GM20431 (cell line): ENCODE results near the gene SAP30BP.

Experiments
- in situ Hi-C: fragments of 300-500 bp; cut with MseI, MboI; formaldehyde crosslinking; loops from one replicate; pipeline ENCODE4 v1.15.0; 2020; ENCODE audit warnings: low sequenced_read_pairs; ENCODE audit not compliant: unreplicated experiment

The SAP30BP gene

DNA sequence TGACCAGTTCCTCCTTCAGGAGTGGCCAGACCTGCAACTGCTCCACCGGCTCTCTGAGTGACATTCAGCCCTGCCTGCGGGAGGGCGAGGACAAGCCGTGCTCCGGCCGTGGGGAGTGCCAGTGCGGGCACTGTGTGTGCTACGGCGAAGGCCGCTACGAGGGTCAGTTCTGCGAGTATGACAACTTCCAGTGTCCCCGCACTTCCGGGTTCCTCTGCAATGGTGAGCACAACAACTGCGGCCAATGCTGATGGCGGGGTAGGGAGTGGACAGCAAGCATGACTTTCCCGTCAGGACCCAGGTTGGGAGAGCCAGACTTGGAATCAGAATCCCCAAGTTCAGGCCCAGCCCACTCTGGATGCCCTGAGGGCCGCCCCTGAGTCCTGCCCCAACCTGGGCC is 66.3 kb downstream of the SAP30BP start:
- in situ Hi-C loops: no loop called here

DNA sequence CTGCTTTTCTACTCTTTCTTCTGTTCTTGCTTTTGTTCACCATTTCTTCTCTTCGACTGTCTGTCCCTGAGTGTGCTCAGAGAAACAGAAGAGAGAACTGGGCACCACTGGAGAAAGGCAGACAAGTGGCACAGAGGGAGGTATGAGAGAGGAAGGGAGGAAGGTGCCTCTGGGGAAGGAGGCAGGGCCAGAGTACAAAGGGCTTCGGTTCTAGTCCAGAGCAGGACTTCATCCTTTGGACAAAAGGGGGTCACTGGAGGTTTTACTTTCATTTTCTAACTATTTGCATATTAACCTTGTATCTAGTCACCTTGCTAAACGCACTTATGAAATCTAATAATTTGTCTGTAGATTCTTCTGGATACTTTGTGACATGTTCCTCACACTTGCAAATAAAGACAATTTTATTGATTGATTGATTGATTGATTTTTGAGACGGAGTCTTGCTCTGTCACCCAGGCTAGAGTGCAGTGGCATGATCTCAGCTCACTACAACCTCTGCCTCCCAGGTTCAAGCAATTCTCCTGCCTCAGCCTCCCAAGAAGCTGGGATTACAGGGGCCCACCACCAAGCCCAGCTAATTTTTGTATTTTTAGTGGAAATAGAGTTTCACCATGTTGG is 67.6 kb downstream of the SAP30BP start:
- in situ Hi-C loops: no loop called here

DNA sequence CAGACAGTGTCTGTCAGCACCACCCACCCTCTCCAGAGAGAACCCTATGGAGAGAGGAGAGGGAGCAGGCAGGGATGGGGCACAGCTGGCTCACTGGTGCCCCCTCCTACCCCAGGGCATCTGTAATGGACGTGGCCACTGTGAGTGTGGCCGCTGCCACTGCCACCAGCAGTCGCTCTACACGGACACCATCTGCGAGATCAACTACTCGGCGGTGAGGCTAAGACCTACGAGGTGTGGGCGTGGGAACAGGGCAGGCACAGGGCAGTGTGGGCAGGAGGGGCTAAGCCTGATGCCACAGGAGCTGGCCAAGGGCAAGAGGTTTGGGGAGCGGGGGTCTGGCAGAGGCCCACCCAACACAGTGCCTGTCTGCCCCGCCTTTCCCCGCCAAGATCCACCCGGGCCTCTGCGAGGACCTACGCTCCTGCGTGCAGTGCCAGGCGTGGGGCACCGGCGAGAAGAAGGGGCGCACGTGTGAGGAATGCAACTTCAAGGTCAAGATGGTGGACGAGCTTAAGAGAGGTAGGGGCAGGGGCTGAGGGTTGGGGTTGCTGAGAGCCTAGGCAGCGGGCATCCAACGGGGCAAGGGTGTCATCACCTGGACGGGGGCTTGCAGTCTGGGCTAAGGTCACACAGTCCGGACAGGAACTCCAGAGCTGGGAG is 69.2 kb downstream of the SAP30BP start:
- in situ Hi-C loops: no loop called here

DNA sequence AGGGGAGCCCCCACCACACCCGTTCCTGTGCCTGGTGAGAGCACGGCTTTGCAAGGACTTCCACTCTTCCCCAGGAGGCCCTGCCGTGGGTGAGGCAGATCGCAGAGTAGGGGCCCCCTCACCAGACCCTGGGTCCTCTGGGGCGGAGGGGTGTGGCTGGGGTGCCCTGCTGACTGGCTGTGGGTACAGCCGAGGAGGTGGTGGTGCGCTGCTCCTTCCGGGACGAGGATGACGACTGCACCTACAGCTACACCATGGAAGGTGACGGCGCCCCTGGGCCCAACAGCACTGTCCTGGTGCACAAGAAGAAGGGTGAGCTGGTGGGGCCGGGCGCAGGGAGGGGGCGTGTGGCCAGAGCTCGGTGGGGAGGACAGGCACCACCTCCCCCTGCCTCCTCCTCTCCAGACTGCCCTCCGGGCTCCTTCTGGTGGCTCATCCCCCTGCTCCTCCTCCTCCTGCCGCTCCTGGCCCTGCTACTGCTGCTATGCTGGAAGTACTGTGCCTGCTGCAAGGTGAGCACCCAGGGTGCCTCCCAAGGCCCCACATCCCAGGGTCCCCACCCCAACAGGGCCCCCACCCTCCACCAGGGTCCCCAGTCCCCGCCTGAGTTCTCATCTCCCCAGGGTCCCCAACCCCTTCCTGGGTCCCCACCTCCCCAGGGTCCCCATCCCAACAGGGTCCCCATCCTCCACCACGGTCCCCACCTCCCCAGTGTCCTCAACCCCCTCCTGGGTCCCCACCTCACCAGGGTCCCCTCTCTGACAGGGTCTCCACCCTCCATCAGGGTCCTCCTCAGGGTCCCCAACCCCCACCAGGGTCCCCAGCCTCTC is 70.2 kb downstream of the SAP30BP start:
- in situ Hi-C loops: no loop called here

DNA sequence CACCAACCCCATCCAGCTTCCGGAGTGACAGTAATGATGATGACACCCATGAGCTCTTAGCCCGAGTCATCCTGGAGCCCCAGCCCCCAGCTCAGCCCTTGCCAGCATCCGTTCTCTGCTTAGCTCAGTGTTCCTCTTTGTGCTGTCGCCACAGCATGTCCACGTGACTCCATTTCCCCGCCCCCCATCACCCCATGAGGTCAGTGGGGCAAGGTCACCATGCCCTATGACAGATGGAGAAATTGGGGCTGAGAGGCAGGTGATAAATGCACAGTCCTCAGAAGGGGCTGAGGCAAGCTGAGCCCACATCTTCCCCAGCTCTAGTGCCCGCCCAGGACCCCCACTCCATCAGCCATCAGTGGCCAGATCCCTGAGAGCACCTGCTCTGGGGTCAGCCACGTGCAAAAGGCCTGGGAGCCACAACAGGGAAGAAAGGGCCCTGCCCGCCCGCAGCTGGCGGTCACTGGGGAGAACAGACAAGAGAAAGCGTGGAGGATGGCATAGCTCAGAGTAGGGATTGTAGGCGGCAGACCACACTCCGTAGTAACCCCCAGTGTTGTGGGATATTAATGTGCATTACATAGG is 71.2 kb downstream of the SAP30BP start:
- in situ Hi-C loops: no loop called here

DNA sequence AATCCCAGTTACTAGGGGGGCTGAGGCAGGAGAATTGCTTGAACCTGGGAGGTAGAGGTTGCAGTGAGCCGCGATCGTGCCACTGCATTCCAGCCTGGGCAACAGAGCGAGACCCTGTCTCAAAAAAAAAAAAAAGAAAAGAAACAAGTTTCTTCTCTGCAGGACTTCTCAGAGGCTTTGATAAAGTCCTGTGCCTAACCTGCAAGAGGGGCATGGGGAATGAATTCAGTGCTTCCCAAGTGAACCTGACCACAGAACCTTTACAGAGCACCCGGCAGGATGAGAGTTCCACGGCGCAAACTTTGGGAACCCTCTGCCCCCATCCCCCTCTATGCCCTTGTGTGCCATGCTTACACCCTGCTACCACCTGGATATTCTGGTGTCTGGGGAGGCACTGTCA is 72.0 kb downstream of the SAP30BP start:
- in situ Hi-C loops: no loop called here

DNA sequence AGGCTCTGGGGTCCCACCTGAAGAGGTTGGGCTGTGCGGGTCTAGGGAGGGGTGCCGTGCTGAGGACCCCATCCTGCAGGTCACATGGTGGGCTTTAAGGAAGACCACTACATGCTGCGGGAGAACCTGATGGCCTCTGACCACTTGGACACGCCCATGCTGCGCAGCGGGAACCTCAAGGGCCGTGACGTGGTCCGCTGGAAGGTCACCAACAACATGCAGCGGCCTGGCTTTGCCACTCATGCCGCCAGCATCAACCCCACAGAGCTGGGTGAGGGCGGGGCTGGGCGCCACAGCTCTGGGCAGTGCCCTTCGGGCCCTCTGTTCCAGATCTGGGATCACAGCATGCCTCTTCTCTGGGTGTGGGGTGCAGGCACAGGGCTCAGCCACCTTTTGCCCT is 72.7 kb downstream of the SAP30BP start:
- in situ Hi-C loops: loop anchor here (10.0 kb wide), 1 partner anchor 65 kb away; no protein-coding TSS in a partner anchor

DNA sequence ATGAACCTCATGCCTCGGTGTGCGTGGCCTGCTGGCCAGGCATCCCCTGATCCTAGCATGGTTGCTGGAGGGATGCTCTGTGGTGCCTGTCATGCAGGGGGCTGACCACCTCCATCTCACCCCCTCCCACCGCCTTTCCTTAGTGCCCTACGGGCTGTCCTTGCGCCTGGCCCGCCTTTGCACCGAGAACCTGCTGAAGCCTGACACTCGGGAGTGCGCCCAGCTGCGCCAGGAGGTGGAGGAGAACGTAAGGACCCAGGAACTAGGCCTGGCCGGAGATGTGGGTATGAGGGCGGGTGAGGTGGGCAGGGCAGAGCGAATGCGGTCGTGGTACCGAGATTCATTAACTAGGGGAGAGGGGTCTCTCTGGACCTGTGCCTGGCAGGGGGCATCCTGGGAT is 73.1 kb downstream of the SAP30BP start:
- in situ Hi-C loops: loop anchor here (10.0 kb wide), 1 partner anchor 65 kb away; no protein-coding TSS in a partner anchor

DNA sequence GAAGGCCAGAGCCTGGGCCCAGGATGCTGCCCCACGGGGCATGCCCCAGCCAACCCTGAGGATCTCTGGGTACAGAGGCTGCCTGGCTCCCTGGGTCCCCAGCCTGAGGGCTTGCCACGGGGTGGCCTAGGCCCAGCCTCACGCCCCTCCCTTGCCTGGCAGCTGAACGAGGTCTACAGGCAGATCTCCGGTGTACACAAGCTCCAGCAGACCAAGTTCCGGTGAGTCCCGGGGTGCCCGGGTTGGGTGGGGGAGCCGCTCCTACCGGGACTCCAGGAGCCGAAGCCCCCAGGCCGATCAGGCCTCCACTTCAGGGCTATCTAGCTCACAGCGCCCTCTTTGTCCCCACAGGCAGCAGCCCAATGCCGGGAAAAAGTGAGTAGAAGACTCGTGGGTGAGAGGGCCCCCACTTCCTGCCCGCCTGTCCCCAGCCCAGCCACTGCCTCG is 73.5 kb downstream of the SAP30BP start:
- in situ Hi-C loops: loop anchor here (10.0 kb wide), 1 partner anchor 66 kb away; no protein-coding TSS in a partner anchor

DNA sequence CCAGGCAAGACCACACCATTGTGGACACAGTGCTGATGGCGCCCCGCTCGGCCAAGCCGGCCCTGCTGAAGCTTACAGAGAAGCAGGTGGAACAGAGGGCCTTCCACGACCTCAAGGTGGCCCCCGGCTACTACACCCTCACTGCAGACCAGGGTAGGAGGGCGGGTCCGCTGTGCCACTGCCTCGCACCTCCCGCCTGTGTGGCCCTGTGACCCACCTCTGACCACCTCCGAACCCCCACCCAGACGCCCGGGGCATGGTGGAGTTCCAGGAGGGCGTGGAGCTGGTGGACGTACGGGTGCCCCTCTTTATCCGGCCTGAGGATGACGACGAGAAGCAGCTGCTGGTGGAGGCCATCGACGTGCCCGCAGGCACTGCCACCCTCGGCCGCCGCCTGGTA is 75.2 kb downstream of the SAP30BP start:
- in situ Hi-C loops: loop anchor here (10.0 kb wide), 1 partner anchor 68 kb away; no protein-coding TSS in a partner anchor

DNA sequence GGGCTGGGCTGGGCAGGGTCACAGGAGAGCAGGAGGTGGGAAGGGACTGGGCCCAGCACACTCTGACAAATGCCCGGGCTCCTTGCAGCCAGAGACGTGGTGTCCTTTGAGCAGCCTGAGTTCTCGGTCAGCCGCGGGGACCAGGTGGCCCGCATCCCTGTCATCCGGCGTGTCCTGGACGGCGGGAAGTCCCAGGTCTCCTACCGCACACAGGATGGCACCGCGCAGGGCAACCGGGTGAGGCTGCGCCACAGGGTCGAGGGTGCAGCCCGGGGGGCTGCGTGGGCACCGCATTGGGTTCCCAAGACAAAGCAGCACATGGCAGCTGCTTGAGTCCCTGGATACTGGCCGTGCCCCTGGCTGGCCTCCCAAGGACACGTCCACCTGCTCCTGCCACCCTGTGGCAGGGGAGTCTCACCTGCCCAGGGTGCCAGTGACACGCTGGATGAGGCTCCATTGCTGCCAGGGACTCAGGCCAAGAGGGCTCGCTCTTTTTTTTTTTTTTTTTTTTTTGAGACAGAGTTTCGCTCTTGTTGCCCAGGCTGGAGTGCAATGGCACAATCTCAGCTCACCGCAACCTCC is 76.6 kb downstream of the SAP30BP start:
- in situ Hi-C loops: loop anchor here (10.0 kb wide), 1 partner anchor 69 kb away; no protein-coding TSS in a partner anchor

DNA sequence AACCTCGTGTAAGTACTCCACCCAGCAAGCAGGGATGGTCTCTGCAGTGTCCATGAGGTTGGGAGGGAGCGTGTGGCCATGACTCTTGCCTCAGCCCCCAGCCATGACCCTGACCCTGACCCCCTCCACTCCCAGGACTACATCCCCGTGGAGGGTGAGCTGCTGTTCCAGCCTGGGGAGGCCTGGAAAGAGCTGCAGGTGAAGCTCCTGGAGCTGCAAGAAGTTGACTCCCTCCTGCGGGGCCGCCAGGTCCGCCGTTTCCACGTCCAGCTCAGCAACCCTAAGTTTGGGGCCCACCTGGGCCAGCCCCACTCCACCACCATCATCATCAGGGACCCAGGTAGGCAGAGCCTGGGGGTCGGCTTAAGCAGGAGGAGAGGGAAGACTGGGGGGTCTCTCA is 81.6 kb downstream of the SAP30BP start:
- in situ Hi-C loops: loop anchor here (10.0 kb wide), 1 partner anchor 74 kb away; no protein-coding TSS in a partner anchor

DNA sequence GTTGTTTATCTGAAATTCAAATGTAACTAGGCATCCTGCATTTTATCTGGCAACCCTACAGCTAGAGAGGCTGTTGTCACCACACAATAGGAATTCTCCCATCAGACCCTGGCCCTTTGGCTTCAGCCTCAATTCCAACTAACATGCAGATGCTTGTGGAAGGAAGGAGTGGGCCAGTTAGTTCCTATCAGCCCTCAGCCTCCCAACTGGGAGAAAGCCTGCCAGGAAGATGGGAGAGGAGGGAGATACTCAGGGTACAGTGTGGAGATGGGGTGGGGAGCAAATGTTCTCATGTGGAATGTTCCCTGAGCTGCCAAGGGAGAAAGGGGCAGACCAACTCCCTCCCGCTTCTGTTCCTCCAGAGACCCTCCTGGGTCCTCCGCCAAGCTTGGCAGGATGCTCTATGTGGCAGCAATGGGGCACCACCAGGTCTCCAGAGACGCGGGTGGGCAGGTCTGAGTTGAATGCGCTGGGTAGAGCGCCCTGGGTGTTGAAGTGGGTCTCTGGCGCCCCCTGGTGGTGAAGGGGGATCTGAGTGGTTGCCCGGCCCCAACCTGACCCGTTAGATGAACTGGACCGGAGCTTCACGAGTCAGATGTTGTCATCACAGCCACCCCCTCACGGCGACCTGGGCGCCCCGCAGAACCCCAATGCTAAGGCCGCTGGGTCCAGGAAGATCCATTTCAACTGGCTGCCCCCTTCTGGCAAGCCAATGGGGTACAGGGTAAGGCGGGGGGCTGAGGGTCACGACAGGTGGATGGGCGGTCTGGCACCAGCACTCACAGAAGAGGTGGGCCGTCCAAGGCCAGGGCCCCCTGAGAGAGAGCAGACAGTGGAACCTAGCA is 82.6 kb downstream of the SAP30BP start:
- in situ Hi-C loops: loop anchor here (10.0 kb wide), 1 partner anchor 75 kb away; no protein-coding TSS in a partner anchor

DNA sequence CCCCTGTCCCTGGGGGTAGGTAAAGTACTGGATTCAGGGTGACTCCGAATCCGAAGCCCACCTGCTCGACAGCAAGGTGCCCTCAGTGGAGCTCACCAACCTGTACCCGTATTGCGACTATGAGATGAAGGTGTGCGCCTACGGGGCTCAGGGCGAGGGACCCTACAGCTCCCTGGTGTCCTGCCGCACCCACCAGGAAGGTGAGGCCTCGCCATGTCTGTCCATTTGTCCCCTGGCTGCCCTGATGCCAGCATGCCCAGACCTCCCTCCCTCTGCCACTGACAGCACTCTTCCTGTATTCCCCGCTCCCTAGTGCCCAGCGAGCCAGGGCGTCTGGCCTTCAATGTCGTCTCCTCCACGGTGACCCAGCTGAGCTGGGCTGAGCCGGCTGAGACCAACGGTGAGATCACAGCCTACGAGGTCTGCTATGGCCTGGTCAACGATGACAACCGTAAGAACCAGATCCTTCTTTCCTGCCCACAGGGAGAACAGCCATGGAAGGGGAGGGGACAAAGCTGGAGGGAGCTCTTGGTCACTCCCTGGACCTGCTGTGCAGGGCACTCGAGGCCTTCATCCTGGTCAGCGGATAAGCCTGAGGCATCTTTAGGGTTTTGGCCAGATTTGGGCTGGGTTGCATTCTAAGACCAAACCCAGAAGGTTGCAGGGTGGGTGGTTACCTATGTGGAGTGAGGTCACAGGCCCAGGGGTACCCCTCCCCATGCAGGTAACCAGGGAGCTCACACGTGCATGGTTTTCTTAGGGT is 83.7 kb downstream of the SAP30BP start:
- in situ Hi-C loops: no loop called here

DNA sequence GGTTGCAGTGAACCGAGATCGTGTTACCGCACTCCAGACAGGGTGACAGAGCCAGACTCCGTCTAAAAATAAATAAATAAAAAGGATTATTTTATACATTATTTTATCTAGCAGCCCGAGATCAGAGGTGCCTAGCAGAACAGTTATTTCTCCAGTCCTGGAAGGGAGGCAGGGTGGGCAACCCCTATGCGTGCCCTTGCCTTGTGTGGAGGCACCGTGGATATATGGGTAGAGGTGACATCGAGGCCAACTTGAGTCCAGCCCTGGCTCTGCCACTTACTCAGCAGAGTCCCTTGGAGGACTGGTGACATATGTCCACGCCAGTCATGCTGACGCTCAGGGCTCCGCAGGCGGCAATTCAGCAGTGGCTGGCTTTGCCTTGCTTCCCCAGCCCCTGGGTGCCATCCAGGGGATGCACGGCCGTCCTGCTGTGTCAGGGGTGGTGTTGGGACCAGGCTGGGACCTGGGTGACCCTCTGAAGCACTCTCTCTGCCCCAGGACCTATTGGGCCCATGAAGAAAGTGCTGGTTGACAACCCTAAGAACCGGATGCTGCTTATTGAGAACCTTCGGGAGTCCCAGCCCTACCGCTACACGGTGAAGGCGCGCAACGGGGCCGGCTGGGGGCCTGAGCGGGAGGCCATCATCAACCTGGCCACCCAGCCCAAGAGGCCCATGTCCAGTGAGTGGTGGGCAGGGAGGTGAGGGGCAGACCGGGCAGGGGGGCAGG is 84.7 kb downstream of the SAP30BP start:
- in situ Hi-C loops: no loop called here

DNA sequence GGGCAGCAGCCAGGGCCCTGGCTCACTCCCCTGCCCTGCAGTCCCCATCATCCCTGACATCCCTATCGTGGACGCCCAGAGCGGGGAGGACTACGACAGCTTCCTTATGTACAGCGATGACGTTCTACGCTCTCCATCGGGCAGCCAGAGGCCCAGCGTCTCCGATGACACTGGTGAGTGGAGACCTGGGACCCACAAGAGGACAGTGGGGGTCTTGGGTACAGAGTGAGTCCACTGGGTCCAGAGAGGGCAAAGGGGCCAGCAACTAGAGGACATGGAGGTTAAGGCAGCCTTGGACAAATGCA is 85.2 kb downstream of the SAP30BP start:
- in situ Hi-C loops: no loop called here

DNA sequence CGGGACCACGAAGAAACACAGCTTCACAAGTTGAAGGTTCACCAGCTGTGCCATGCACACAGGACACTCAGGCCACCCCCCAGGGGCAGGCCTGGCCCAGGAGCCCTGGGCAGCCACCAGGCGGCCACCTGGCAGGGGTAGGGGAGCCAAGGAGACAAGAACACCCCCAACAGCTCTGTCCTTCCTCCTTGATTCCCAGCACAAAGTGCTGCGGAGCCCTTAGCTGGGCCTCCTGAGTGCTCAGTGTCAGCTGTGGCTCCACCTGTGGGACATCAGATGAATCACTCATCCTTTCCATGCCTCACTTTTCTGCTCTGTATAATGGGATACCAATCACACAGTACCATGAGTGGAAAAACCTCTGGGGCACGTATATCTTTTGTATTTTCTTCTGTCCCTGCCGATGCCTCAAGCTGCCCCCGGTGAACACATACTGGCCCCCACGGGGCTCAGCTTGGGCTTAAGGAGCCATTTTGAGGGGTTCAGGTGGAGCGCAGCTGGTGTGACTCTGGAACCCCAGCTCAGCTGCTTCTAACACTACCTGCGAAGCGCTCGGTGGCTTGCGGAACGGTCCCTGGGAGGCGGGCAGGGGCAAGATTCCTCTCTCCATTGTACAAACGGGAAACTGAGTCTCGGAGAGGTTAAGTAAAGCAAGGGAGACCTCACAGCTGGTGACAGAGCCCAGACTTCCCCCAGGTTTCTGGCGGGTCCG is 85.8 kb downstream of the SAP30BP start:
- in situ Hi-C loops: no loop called here
